Panc1 (cell line): Measurements from ENCODE around the gene MAP3K20.

Experiments used
- SIN3A ChIP-seq: IDR thresholded peaks from 2 replicates; pipeline ENCODE4 v1.6.1; 2012; ENCODE audit warnings: low read depth, mild to moderate bottlenecking, low read length, moderate library complexity, borderline replicate concordance; ENCODE audit not compliant: insufficient read depth
- TF ChIP-seq, protein P1 (sequence below): fragments of 450-650 bp; IDR thresholded peaks from 2 replicates; pipeline ENCODE4 v1.5.1; 2017; ENCODE audit warnings: mild to moderate bottlenecking

- TF ChIP-seq, protein P1, sequence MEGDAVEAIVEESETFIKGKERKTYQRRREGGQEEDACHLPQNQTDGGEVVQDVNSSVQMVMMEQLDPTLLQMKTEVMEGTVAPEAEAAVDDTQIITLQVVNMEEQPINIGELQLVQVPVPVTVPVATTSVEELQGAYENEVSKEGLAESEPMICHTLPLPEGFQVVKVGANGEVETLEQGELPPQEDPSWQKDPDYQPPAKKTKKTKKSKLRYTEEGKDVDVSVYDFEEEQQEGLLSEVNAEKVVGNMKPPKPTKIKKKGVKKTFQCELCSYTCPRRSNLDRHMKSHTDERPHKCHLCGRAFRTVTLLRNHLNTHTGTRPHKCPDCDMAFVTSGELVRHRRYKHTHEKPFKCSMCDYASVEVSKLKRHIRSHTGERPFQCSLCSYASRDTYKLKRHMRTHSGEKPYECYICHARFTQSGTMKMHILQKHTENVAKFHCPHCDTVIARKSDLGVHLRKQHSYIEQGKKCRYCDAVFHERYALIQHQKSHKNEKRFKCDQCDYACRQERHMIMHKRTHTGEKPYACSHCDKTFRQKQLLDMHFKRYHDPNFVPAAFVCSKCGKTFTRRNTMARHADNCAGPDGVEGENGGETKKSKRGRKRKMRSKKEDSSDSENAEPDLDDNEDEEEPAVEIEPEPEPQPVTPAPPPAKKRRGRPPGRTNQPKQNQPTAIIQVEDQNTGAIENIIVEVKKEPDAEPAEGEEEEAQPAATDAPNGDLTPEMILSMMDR: no peak
- no peak for TF ChIP-seq SIN3A
Observed at GRCh38 chr2:173026479-173026878, 49.2 kb upstream of the MAP3K20 start.
